SU-DHL-6 (cell line): ENCODE data around the gene PDK4.

Experiments used
- H2AFZ ChIP-seq: fragments of 200-600 bp; sonication (generic); 2 replicates; pipeline ENCODE4 v1.6.1; 2014; ENCODE audit warnings: low read depth, mild to moderate bottlenecking, moderate library complexity, mixed read lengths, antibody characterized with exemption, low read length; ENCODE audit not compliant: severe bottlenecking
- H3F3A ChIP-seq: fragments of 200-600 bp; shearing (Covaris generic); 2 replicates; pipeline ENCODE4 v1.6.0; 2016; ENCODE audit warnings: antibody characterized with exemption, mild to moderate bottlenecking; ENCODE audit not compliant: insufficient read depth
- H3K27ac ChIP-seq: fragments of 200-600 bp; sonication (generic); 2 replicates; pipeline ENCODE4 v1.5.1; 2016; ENCODE audit warnings: low read depth, mild to moderate bottlenecking, low read length, moderate library complexity, mixed read lengths
- H3K27me3 ChIP-seq: fragments of 200-600 bp; sonication (generic), shearing (Covaris generic); 2 replicates; pipeline ENCODE4 v1.6.0; 2014; ENCODE audit warnings: mild to moderate bottlenecking, low read length
- H3K36me3 ChIP-seq: fragments of 200-600 bp; sonication (generic); 2 replicates; pipeline ENCODE4 v1.6.1; 2014; ENCODE audit warnings: mild to moderate bottlenecking, low read length, mixed read lengths
- H3K4me2 ChIP-seq: fragments of 300-600, 200-600 bp; shearing (Covaris generic), sonication (generic); 2 replicates; pipeline ENCODE4 v1.6.0; 2014; ENCODE audit warnings: low read length, low read depth, mild to moderate bottlenecking; ENCODE audit not compliant: poor library complexity, severe bottlenecking
- H3K4me3 ChIP-seq: fragments of 200-600 bp; sonication (generic); 2 replicates; pipeline ENCODE4 v1.5.1; 2014; ENCODE audit warnings: antibody characterized with exemption, low read length, mild to moderate bottlenecking, mixed read lengths; ENCODE audit not compliant: insufficient read depth, poor library complexity, severe bottlenecking
- H3K79me2 ChIP-seq: fragments of 200-600 bp; sonication (generic); 2 replicates; pipeline ENCODE4 v1.6.1; 2014; ENCODE audit warnings: mild to moderate bottlenecking, low read length, moderate library complexity; ENCODE audit not compliant: insufficient read depth
- H3K9ac ChIP-seq: fragments of 200-600 bp; sonication (generic); 2 replicates; pipeline ENCODE4 v1.7.0; 2014; ENCODE audit warnings: mild to moderate bottlenecking, low read length
- H3K9me2 ChIP-seq: fragments of 200-600 bp; sonication (generic); replicated peaks from 2 replicates; pipeline ENCODE4 v1.6.1; 2014; ENCODE audit warnings: low read length; ENCODE audit not compliant: insufficient read depth
- H3K9me3 ChIP-seq: fragments of 200-600 bp; sonication (generic); 2 replicates; pipeline ENCODE4 v1.6.1; 2014; ENCODE audit warnings: low read length, mixed read lengths; ENCODE audit not compliant: insufficient read depth
- H4K20me1 ChIP-seq: fragments of 200-600 bp; sonication (generic); 2 replicates; pipeline ENCODE4 v1.6.1; 2014; ENCODE audit warnings: low read depth, mild to moderate bottlenecking, antibody characterized with exemption, low read length, moderate library complexity, mixed read lengths
- CTCF ChIP-seq: fragments of 200-600 bp; sonication (generic); IDR thresholded peaks from one replicate; pipeline ENCODE4 v1.5.1; 2017; ENCODE audit warnings: antibody characterized with exemption, mild to moderate bottlenecking, low read length, moderate library complexity; ENCODE audit not compliant: insufficient read depth, poor library complexity, severe bottlenecking
- EZH2phosphoT487 ChIP-seq: fragments of 200-600 bp; sonication (generic), shearing (Covaris generic); conservative IDR thresholded peaks from 2 replicates; pipeline ENCODE4 v1.6.1; 2018; ENCODE audit warnings: mild to moderate bottlenecking, antibody characterized with exemption, low read length, moderate library complexity, mixed read lengths

The PDK4 gene

DNA sequence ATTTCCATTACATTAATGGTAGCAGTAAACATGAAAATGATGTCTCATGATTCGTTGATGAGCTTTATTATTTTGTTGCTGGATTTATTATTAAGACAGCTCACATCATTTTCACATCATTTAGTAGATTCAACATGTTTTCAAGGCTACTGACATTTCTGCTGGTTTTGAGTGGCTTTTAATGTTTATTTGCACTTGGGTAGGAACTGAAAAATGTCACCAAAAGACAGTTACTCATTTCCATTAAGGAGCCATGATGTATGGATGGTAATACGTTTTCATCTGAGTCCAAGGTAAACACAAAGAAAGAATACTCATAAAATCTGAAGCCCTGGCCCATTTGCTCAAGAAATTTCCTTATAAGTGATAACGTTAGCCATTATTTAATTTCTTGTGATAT, 14.8 kb downstream of the PDK4 start:
- H3K9me2 ChIP-seq: no peaks in the 10 kb centered on the region
- no peaks in the 10 kb centered on the region for H3F3A ChIP-seq
- no peaks in the 10 kb centered on the region for H3K9me3 ChIP-seq

DNA sequence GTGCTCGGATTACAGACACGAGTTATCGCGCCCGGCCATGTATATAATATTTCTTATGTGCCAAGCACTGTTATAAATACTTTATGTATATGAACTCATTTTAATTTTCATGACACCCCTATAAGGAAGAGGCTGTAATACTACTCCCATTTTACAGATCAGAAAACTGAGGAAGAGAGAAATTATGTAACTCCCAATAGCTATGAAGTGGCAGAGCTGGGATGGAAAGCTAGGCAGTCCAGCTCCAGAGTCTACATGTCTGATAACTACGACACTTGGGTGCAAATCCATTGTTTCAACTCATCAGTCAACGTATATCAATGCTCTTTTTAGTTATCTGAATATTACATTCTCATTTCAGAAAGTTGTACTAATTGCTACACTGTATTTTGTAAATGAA, 17.0 kb downstream of the PDK4 start:
- no peak overlapping the region for H2AFZ ChIP-seq
- H3K27ac ChIP-seq: no peak overlapping the region
- no peaks in the 10 kb centered on the region for H3K27me3 ChIP-seq
- H3K9me3 ChIP-seq: no peaks in the 10 kb centered on the region
- H3K9me2 ChIP-seq: no peaks in the 10 kb centered on the region
- H3F3A ChIP-seq: no peaks in the 10 kb centered on the region
- H3K79me2 ChIP-seq: no peaks in the 10 kb centered on the region
- H3K9ac ChIP-seq: no peak overlapping the region
- no peaks in the 10 kb centered on the region for H3K36me3 ChIP-seq
- no peaks in the 10 kb centered on the region for H4K20me1 ChIP-seq
- TF ChIP-seq CTCF: no peak
- no peak for TF ChIP-seq EZH2phosphoT487
- no peak overlapping the region for H3K4me2 ChIP-seq
- H3K4me3 ChIP-seq: no peak overlapping the region

More for the DNA sequence above, 14.8 kb downstream of the PDK4 start:
- Histone ChIP-seq H3K27ac (no peak overlapping the region), H2AFZ (no peak overlapping the region), H3K9ac (no peak overlapping the region), H3K27me3 (no peaks in the 10 kb centered on the region), H3K36me3 (no peaks in the 10 kb centered on the region), H4K20me1 (no peaks in the 10 kb centered on the region), H3K79me2 (no peaks in the 10 kb centered on the region), H3K4me3 (no peak overlapping the region), H3K4me2 (no peak overlapping the region)
- no peak for TF ChIP-seq CTCF
- no peak for TF ChIP-seq EZH2phosphoT487

- Histone ChIP-seq H3K4me2 (no peak overlapping the region), H3K27ac (no peak overlapping the region), H3K9me2 (no peaks in the 10 kb centered on the region), H4K20me1 (no peaks in the 10 kb centered on the region), H3K9ac (no peak overlapping the region), H3K36me3 (no peaks in the 10 kb centered on the region), H3K9me3 (no peaks in the 10 kb centered on the region), H3F3A (no peaks in the 10 kb centered on the region), H3K79me2 (no peaks in the 10 kb centered on the region), H3K4me3 (no peak overlapping the region), H2AFZ (no peak overlapping the region), H3K27me3 (no peaks in the 10 kb centered on the region)
- TF ChIP-seq CTCF (no peak), EZH2phosphoT487 (no peak)
These were observed 17.9 kb downstream of the PDK4 start for GRCh38 chr7:95578299-95578855.
